ENCODE measurements around the gene RAB29. TPM values are rescaled to one million over a fixed set of nuclear protein-coding genes. Genes with fewer than 3 reads are reported as not detected.

RAB29 gene
- total RNA-seq, 2 experiments from 2014 or later: 25.0 TPM

- H3K4me3 Mint-ChIP-seq: no peak overlapping the region
- no peaks in the 10 kb centered on the region for H3K9me3 Mint-ChIP-seq
- CTCF ChIA-PET: interaction anchor here (0.9 kb wide), 1 partner anchor 44 kb away, joined by 3 read pairs; no protein-coding TSS in a partner anchor
- no peak for DNase-seq
- intact Hi-C loops (cut with micrococcal nuclease): no loop called here
- peaks cover 4% of the 10 kb centered on the region for H3K4me1 Mint-ChIP-seq (ENCODE audit: low read depth)
- peaks cover 1% of the 10 kb centered on the region for H3K36me3 Mint-ChIP-seq (ENCODE audit: low read depth)
- H3K27ac Mint-ChIP-seq: no peak overlapping the region
- H3K27me3 Mint-ChIP-seq (ENCODE audit: low read depth): no peaks in the 10 kb centered on the region
Observed at GRCh38 chr1:205756552-205756951, 18.7 kb downstream of the RAB29 start.

- Mint-ChIP-seq H3K4me1 (ENCODE audit: low read depth) (peaks cover 6% of the 10 kb centered on the region), H3K9me3 (no peaks in the 10 kb centered on the region), H3K27ac (no peak overlapping the region), H3K27me3 (ENCODE audit: low read depth) (no peaks in the 10 kb centered on the region), H3K36me3 (ENCODE audit: low read depth) (peaks cover 3% of the 10 kb centered on the region), H3K4me3 (no peak overlapping the region)
- no peak for DNase-seq
- intact Hi-C loops (cut with micrococcal nuclease): no loop called here
- CTCF ChIA-PET: interaction anchor here (0.8 to 1.6 kb wide), 3 partner anchors 17 to 96 kb away, joined by 3 to 7 read pairs (median 3); no protein-coding TSS in a partner anchor
Observed at GRCh38 chr1:205754857-205755256, 20.4 kb downstream of the RAB29 start.

GRCh38 chr1:205751036-205751651 is 24.1 kb downstream of the RAB29 start:
- Mint-ChIP-seq H3K27me3 (ENCODE audit: low read depth) (no peaks in the 10 kb centered on the region), H3K27ac (peak overlapping the region; percentile 100), H3K4me3 (peak overlapping the region; percentile 95), H3K4me1 (ENCODE audit: low read depth) (peaks cover 24% of the 10 kb centered on the region), H3K36me3 (ENCODE audit: low read depth) (peaks cover 23% of the 10 kb centered on the region), H3K9me3 (no peaks in the 10 kb centered on the region)
- intact Hi-C loops (cut with micrococcal nuclease): no loop called here
- CTCF ChIA-PET: interaction anchor here (0.8 to 1.0 kb wide), 3 partner anchors 9 to 523 kb away, joined by 3 to 4 read pairs (median 3); no protein-coding TSS in a partner anchor
- DNase-seq: no peak

GRCh38 chr1:205750138-205751035 is 24.9 kb downstream of the RAB29 start, which contains the start of gene NUCKS1:
TSS of gene NUCKS1 (minus strand) at chr1:205750182. CDS start at chr1:205749973, 209 bp downstream.
- no peaks in the 10 kb centered on the region for H3K27me3 Mint-ChIP-seq (ENCODE audit: low read depth)
- peaks cover 30% of the 10 kb centered on the region for H3K4me1 Mint-ChIP-seq (ENCODE audit: low read depth)
- H3K27ac Mint-ChIP-seq: peak within 1 kb of the TSS; percentile 100
- CTCF ChIA-PET: interaction anchor here (1.0 to 2.1 kb wide), 3 partner anchors 22 to 522 kb away, joined by 3 to 13 read pairs (median 4); no protein-coding TSS in a partner anchor
- DNase-seq: peak; percentile 99
- H3K9me3 Mint-ChIP-seq: no peaks in the 10 kb centered on the region
- H3K4me3 Mint-ChIP-seq: peak within 1 kb of the TSS; percentile 95
- peaks cover 26% of the 10 kb centered on the region for H3K36me3 Mint-ChIP-seq (ENCODE audit: low read depth)
- intact Hi-C loops (cut with micrococcal nuclease): loop anchor here (1.0 kb wide), 3 partner anchors 25 to 119 kb away; partner anchors contain the start of genes RAB29 and SLC41A1

DNA sequence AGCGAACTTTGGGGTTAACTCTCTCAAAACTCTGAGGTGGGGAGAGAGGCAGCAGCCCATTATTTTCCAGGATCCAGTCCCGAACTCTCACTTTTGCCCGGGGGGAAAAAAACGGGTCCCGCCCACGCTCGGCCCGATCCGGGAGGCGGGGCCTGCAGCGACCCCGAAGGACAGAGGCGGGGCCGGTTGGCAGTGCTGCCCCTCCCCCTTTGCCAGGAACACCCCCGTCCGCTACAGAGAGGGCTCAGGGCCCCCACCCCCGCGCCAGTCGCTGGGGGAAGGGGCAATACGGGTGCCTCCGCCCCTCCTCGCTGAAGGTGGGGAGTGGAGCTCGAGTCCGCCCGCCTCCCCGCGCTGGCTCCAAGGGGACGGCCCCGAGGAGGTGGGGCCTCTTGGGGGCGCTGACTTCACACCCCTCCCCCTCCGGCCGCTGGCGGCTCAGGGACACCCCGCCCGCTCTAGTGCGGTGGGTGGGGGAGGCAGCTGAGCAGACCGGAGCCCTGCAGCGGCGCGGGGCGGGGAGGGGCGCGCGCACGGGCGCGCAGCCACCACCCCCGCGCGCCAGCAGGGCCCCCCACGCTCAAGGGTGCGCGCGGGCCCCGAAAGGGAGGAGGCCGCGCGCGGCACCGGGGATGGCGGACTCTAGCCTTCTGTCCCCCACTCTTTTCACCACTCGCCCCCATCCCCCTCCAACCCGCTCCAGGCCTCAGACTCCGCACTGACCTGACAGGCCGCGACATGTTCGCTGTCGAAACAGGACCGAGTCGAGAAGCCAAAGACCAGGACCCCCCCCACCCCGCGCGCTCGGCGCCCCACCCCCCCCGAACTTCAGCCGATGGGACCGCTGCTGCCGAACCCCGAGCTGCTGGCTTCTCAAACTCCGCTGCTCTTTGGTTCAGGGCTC is 25.8 kb downstream of the RAB29 start:
- CTCF ChIA-PET: interaction anchor here (0.6 to 2.1 kb wide), 5 partner anchors 11 to 40 kb away, joined by 3 to 13 read pairs (median 4); no protein-coding TSS in a partner anchor
- H3K4me3 Mint-ChIP-seq: peak overlapping the region; percentile 95

DNA sequence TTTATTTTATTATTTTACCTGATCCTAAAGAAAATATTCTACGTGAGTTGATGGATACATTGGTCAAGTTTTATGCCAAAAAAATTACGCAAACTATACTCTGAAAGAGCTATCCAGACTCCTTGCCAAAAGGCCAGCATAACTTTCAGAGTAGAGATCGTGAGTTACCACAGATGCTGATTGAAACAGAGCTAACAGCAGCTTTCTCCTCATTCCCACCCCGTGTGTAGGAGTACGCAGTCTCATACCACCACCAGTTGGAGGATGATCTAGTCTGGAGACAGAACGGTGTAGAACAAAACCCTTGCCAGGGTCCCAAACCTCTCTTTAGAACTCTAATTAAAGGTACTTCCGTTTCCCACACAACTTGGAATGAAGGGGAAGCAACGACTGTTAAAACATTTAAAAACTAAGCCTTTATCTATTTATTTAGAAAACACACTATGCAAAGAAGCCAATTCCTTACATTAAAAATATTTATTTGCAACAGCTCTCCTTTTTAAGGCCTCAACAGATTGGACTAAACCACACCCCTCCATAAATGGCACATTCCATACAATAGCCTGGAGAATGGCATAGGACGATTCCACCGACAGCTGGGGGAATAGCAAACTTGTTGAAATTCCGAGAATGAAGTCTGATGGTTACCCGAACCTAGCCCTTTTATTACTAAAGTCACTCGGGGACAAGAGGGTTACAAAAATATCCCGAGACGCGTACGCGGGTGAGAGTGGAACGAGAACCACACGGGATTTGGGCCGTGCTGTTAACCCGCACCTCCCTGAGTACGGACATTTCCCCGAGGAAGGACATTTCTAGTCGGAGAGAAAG is 26.7 kb downstream of the RAB29 start:
- Mint-ChIP-seq H3K9me3 (no peaks in the 10 kb centered on the region), H3K4me3 (peak overlapping the region; percentile 88), H3K27ac (peak overlapping the region; percentile 89), H3K36me3 (ENCODE audit: low read depth) (peaks cover 29% of the 10 kb centered on the region), H3K4me1 (ENCODE audit: low read depth) (peaks cover 44% of the 10 kb centered on the region), H3K27me3 (ENCODE audit: low read depth) (no peaks in the 10 kb centered on the region)
- intact Hi-C loops (cut with micrococcal nuclease): loop anchor here (1.0 to 2.0 kb wide), 3 partner anchors 24 to 38 kb away; no protein-coding TSS in a partner anchor
- peak; percentile 63 for DNase-seq
- CTCF ChIA-PET: interaction anchor here (0.5 to 2.1 kb wide), 7 partner anchors 10 to 260 kb away, joined by 3 to 13 read pairs (median 3); no protein-coding TSS in a partner anchor

More for the DNA sequence above, 25.8 kb downstream of the RAB29 start:
- peak; percentile 98 for DNase-seq
- Mint-ChIP-seq H3K9me3 (no peaks in the 10 kb centered on the region), H3K4me1 (ENCODE audit: low read depth) (peaks cover 37% of the 10 kb centered on the region), H3K27ac (peak overlapping the region; percentile 100), H3K27me3 (ENCODE audit: low read depth) (no peaks in the 10 kb centered on the region), H3K36me3 (ENCODE audit: low read depth) (peaks cover 29% of the 10 kb centered on the region)
- intact Hi-C loops (cut with micrococcal nuclease): loop anchor here (1.0 to 2.0 kb wide), 6 partner anchors 23 to 118 kb away; partner anchors contain the start of genes RAB29 and SLC41A1

DNA sequence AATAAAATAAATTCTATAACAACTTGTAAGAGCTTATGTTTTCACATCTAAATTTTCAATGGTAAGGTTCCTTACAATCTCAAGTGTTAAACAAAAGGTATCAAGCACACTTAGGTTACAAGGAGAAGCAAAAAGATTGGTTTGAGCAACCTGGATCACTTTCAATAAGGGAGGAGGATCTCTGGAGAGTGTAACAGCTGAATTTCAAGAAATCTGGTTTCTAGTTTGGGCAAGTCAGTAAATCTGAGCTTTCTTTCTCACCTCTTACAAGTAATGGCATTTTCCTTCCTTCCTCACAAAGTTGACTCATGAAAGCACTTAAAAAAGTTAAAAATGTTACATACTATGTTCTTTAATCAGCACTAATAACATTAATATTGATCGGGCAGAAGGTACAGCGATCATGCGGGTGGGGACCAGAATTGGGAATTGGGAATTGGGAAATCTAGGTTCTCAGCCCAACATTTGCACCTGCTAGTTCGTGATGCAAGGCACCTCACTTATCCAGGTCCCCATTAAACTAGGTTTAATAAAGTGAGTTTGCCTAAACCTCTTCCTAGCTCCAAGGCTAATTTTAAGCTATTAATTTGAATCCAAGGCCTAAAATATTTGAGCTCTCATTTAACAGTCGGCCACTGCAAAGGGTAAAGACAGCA is 28.4 kb downstream of the RAB29 start:
- no peak for DNase-seq
- Mint-ChIP-seq H3K36me3 (ENCODE audit: low read depth) (peaks cover 29% of the 10 kb centered on the region), H3K9me3 (no peaks in the 10 kb centered on the region), H3K4me3 (peak overlapping the region; percentile 44), H3K27me3 (ENCODE audit: low read depth) (no peaks in the 10 kb centered on the region), H3K4me1 (ENCODE audit: low read depth) (peaks cover 59% of the 10 kb centered on the region), H3K27ac (peak overlapping the region; percentile 65)
- CTCF ChIA-PET: interaction anchor here (0.8 to 1.1 kb wide), 2 partner anchors 35 to 36 kb away, joined by 3 to 5 read pairs; no protein-coding TSS in a partner anchor
- intact Hi-C loops (cut with micrococcal nuclease): loop anchor here (1.0 kb wide), 1 partner anchor 8 kb away; no protein-coding TSS in a partner anchor

DNA sequence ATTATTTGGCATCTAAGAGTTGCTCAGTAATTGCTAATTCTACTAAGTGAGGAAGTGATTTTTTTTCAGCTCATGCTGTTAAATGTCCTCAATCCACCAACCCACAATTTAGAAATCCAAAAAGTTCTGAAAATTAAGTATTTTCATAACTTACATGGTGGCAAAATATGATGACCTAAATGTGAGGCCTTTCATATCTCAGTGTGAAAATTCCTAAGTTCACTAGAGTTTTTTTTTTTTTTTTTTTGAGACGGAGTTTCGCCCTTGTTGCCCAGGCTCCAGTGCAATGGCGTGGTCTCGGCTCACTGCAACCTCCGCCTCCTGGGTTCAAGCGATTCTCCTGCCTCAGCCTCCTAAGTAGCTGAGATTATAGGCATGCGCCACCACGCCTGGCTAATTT is 30.9 kb downstream of the RAB29 start:
- H3K27ac Mint-ChIP-seq: no peak overlapping the region
- DNase-seq: no peak
- H3K4me1 Mint-ChIP-seq (ENCODE audit: low read depth): peaks cover 67% of the 10 kb centered on the region
- intact Hi-C loops (cut with micrococcal nuclease): no loop called here
- H3K9me3 Mint-ChIP-seq: no peaks in the 10 kb centered on the region
- no peaks in the 10 kb centered on the region for H3K27me3 Mint-ChIP-seq (ENCODE audit: low read depth)
- peaks cover 26% of the 10 kb centered on the region for H3K36me3 Mint-ChIP-seq (ENCODE audit: low read depth)
- no peak overlapping the region for H3K4me3 Mint-ChIP-seq
- CTCF ChIA-PET: no interaction called here

GRCh38 chr1:205743977-205744376 is 31.3 kb downstream of the RAB29 start:
- Mint-ChIP-seq H3K4me1 (ENCODE audit: low read depth) (peaks cover 70% of the 10 kb centered on the region), H3K36me3 (ENCODE audit: low read depth) (peaks cover 27% of the 10 kb centered on the region), H3K9me3 (no peaks in the 10 kb centered on the region), H3K4me3 (no peak overlapping the region), H3K27ac (peak overlapping the region; percentile 47), H3K27me3 (ENCODE audit: low read depth) (no peaks in the 10 kb centered on the region)
- DNase-seq: no peak
- CTCF ChIA-PET: no interaction called here
- intact Hi-C loops (cut with micrococcal nuclease): no loop called here

DNA sequence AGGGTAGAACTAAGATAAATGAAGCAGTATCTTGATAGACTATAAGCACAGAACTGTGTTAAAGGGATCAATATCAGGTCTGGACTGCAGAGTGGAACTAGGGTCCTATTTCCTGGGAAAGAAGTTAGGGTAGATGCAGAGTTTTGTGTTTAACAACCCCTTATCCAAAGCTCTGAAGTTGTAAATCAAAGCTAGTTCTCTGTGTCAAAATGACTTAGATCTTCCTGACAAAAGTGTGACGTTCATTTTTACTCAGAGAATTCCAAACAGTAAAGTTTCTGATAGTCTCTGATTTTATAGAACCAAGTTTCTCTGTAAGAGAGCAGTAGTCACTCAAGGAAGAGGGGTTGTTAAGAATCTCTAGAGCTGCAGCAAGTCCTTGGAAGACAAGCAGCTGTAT is 33.6 kb downstream of the RAB29 start:
- peaks cover 20% of the 10 kb centered on the region for H3K36me3 Mint-ChIP-seq (ENCODE audit: low read depth)
- H3K27ac Mint-ChIP-seq: no peak overlapping the region
- intact Hi-C loops (cut with micrococcal nuclease): no loop called here
- no peaks in the 10 kb centered on the region for H3K9me3 Mint-ChIP-seq
- CTCF ChIA-PET: interaction anchor here (1.0 to 1.3 kb wide), 2 partner anchors 27 to 31 kb away, joined by 3 to 4 read pairs; no protein-coding TSS in a partner anchor
- H3K27me3 Mint-ChIP-seq (ENCODE audit: low read depth): no peaks in the 10 kb centered on the region
- no peak overlapping the region for H3K4me3 Mint-ChIP-seq
- no peak for DNase-seq
- peaks cover 61% of the 10 kb centered on the region for H3K4me1 Mint-ChIP-seq (ENCODE audit: low read depth)
